ENCODE data around the gene RETREG3.
"Not testable (repeated sequence)": the region's sequence is repeated elsewhere in the genome, so short reads cannot be mapped to it uniquely, and the experiment has no call there.

GRCh38 chr17:42621987-42622386 is 12.8 kb upstream of the RETREG3 start:
- not testable (repeated sequence) for TF ChIP-seq EP300 (IDR thresholded peaks at IDR 0.05; ENCODE audit: low read length); BCLAF1 (IDR thresholded peaks at IDR 0.05; ENCODE audit: borderline replicate concordance in 1 of 2, control insufficient read depth in 1 of 2, low read depth in 2 of 2, low read length in 1 of 2); TGIF2 (CRISPR knock-in tag; IDR thresholded peaks at IDR 0.05); MTA1 (IDR thresholded peaks at IDR 0.05; ENCODE audit: borderline replicate concordance); POLR2A (conservative IDR thresholded peaks at IDR 0.05); AFF1 (IDR thresholded peaks at IDR 0.05; ENCODE audit: low read depth in 1 of 2, partially characterized antibody in 2 of 2); ZNF184 (CRISPR knock-in tag; IDR thresholded peaks at IDR 0.05); SMARCE1 (IDR thresholded peaks at IDR 0.05); ZNF41 (CRISPR knock-in tag; conservative IDR thresholded peaks at IDR 0.05); ZNF282 (CRISPR knock-in tag; IDR thresholded peaks at IDR 0.05); BRD4 (IDR thresholded peaks at IDR 0.05)
- TF ChIP-seq, protein P1, sequence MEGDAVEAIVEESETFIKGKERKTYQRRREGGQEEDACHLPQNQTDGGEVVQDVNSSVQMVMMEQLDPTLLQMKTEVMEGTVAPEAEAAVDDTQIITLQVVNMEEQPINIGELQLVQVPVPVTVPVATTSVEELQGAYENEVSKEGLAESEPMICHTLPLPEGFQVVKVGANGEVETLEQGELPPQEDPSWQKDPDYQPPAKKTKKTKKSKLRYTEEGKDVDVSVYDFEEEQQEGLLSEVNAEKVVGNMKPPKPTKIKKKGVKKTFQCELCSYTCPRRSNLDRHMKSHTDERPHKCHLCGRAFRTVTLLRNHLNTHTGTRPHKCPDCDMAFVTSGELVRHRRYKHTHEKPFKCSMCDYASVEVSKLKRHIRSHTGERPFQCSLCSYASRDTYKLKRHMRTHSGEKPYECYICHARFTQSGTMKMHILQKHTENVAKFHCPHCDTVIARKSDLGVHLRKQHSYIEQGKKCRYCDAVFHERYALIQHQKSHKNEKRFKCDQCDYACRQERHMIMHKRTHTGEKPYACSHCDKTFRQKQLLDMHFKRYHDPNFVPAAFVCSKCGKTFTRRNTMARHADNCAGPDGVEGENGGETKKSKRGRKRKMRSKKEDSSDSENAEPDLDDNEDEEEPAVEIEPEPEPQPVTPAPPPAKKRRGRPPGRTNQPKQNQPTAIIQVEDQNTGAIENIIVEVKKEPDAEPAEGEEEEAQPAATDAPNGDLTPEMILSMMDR (IDR thresholded peaks at IDR 0.05 in 2 of 3, conservative IDR thresholded peaks at IDR 0.05 in 1 of 3; ENCODE audit: insufficient read depth in 2 of 3, low read depth in 1 of 3, low read length in 3 of 3) = not testable (repeated sequence)
- TF ChIP-seq, protein P2, sequence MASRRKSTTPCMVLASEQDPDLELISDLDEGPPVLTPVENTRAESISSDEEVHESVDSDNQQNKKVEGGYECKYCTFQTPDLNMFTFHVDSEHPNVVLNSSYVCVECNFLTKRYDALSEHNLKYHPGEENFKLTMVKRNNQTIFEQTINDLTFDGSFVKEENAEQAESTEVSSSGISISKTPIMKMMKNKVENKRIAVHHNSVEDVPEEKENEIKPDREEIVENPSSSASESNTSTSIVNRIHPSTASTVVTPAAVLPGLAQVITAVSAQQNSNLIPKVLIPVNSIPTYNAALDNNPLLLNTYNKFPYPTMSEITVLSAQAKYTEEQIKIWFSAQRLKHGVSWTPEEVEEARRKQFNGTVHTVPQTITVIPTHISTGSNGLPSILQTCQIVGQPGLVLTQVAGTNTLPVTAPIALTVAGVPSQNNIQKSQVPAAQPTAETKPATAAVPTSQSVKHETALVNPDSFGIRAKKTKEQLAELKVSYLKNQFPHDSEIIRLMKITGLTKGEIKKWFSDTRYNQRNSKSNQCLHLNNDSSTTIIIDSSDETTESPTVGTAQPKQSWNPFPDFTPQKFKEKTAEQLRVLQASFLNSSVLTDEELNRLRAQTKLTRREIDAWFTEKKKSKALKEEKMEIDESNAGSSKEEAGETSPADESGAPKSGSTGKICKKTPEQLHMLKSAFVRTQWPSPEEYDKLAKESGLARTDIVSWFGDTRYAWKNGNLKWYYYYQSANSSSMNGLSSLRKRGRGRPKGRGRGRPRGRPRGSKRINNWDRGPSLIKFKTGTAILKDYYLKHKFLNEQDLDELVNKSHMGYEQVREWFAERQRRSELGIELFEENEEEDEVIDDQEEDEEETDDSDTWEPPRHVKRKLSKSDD (conservative IDR thresholded peaks at IDR 0.05; ENCODE audit: low read length) = not testable (repeated sequence)
